Mesothelial cell of epicardium (in vitro differentiated cells): ENCODE measurements around the gene KTN1. TPM values are rescaled to one million over a fixed set of nuclear protein-coding genes. Genes with fewer than 3 reads are reported as not detected.

Source experiments
- DNase-seq, 2 experiments: peaks; one replicate each; pipeline ENCODE4 v3.0.0; 2021; ENCODE audit warnings: low spot score in 2 of 2; ENCODE audit not compliant: unreplicated experiment in 2 of 2
- H3K27ac Mint-ChIP-seq: 2 replicates; pipeline ENCODE4 v1.8.0; 2021; ENCODE audit warnings: mixed read lengths
- H3K27me3 Mint-ChIP-seq: 2 replicates; pipeline ENCODE4 v1.8.0; 2021; ENCODE audit warnings: low read depth, mixed read lengths
- H3K36me3 Mint-ChIP-seq: 2 replicates; pipeline ENCODE4 v1.8.0; 2021; ENCODE audit warnings: mixed read lengths
- H3K4me1 Mint-ChIP-seq: 2 replicates; pipeline ENCODE4 v1.8.0; 2021; ENCODE audit warnings: mixed read lengths
- H3K4me3 Mint-ChIP-seq: 2 replicates; pipeline ENCODE4 v1.8.0; 2021; ENCODE audit warnings: mild to moderate bottlenecking, moderate library complexity, mixed read lengths
- H3K9me3 Mint-ChIP-seq: 2 replicates; pipeline ENCODE4 v1.8.0; 2021; ENCODE audit warnings: mixed read lengths
- total RNA-seq: library from RNA; stranded (reverse); gene quantifications from 3 replicates; pipeline ENCODE4 v1.2.1, GENCODE V29; 2021
- TF ChIP-seq, protein P1 (sequence below): fragments of 200-600 bp; sonication (generic); IDR thresholded peaks from one replicate; pipeline ENCODE4 v1.5.0; 2021; ENCODE audit warnings: antibody characterized with exemption; ENCODE audit not compliant: unreplicated experiment

KTN1 gene
- total RNA-seq, 1 donor from 2014 or later = 153 TPM

GRCh38 chr14:55592436-55592835 is 12.4 kb downstream of the KTN1 start:
- H3K27me3 Mint-ChIP-seq = no peaks in the 10 kb centered on the region
- peaks cover 12% of the 10 kb centered on the region for H3K36me3 Mint-ChIP-seq
- no peak for DNase-seq
- no peak overlapping the region for H3K4me3 Mint-ChIP-seq
- TF ChIP-seq, protein P1, sequence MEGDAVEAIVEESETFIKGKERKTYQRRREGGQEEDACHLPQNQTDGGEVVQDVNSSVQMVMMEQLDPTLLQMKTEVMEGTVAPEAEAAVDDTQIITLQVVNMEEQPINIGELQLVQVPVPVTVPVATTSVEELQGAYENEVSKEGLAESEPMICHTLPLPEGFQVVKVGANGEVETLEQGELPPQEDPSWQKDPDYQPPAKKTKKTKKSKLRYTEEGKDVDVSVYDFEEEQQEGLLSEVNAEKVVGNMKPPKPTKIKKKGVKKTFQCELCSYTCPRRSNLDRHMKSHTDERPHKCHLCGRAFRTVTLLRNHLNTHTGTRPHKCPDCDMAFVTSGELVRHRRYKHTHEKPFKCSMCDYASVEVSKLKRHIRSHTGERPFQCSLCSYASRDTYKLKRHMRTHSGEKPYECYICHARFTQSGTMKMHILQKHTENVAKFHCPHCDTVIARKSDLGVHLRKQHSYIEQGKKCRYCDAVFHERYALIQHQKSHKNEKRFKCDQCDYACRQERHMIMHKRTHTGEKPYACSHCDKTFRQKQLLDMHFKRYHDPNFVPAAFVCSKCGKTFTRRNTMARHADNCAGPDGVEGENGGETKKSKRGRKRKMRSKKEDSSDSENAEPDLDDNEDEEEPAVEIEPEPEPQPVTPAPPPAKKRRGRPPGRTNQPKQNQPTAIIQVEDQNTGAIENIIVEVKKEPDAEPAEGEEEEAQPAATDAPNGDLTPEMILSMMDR = no peak
- H3K4me1 Mint-ChIP-seq = peaks cover 34% of the 10 kb centered on the region
- peak overlapping the region; percentile 78 for H3K27ac Mint-ChIP-seq
- H3K9me3 Mint-ChIP-seq = peaks cover 7% of the 10 kb centered on the region

DNA sequence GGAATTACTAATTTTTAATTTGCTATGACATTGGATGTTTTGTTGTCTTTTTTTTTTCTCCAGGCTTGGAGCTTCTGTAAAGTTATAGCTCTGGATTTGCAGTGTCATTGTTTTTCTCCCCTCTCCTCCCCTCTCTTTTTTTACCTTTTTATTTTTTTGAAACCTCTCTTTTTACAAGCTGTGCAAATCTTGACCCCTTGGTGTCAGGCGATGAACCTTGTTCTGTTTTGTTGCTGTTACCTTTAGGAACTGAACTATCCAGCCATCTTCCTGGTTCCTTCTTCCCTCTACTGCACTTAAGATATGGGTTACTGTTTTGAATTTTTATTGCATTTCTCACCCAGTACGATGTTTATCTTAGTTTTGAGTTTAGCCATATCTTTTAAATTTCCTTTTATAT is 13.7 kb downstream of the KTN1 start:
- Mint-ChIP-seq H3K27me3 (no peaks in the 10 kb centered on the region), H3K4me1 (peaks cover 27% of the 10 kb centered on the region), H3K9me3 (peaks cover 9% of the 10 kb centered on the region), H3K36me3 (peaks cover 19% of the 10 kb centered on the region), H3K27ac (peak overlapping the region; percentile 85), H3K4me3 (no peak overlapping the region)
- DNase-seq = no peak
- TF ChIP-seq, protein P1 = no peak

- H3K9me3 Mint-ChIP-seq = peaks cover 21% of the 10 kb centered on the region
- TF ChIP-seq, protein P1 = no peak
- H3K36me3 Mint-ChIP-seq = peaks cover 32% of the 10 kb centered on the region
- H3K4me3 Mint-ChIP-seq = no peak overlapping the region
- H3K27ac Mint-ChIP-seq = no peak overlapping the region
- no peaks in the 10 kb centered on the region for H3K4me1 Mint-ChIP-seq
- H3K27me3 Mint-ChIP-seq = no peaks in the 10 kb centered on the region
- DNase-seq = no peak
These were observed 19.4 kb downstream of the KTN1 start for GRCh38 chr14:55599250-55599879.

DNA sequence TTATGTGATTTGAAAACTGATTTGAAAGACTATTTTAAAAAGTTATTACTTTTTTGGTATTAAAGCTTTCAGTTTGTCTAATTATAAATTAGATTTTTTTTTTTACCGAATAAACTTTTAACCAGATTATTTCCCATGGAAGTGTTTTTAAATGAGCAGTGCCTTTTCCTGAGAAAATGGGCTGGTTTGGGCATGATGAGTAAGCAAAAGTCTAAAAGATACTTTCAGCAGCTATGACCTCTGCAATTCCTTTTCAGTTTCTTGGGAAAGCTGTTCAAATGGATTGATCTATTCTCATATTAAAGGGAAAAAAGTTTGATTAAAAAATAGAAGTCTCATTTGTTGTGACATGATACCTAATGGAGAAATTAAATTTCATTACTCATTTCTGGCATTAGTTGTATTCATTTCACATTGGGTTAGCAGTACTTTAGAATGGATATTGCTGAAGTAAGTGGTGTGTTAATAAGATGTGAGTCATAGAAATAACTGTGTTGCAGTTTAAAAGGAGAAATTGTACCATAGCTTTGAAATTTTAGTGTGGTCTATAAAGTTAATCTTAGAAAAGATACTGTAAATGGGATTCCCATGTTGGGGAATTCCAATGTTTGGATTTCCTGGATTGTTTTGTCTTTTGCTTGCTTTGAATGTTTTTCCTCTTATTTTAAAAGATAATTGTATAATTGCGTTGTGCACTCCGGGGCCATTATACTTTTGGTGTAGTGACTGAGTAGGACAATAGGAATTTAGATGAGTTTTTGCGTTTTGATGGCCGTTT is 21.0 kb downstream of the KTN1 start:
- H3K36me3 Mint-ChIP-seq = peaks cover 30% of the 10 kb centered on the region
- H3K4me3 Mint-ChIP-seq = no peak overlapping the region
- H3K4me1 Mint-ChIP-seq = no peaks in the 10 kb centered on the region
- peak overlapping the region; percentile 32 for H3K27ac Mint-ChIP-seq
- TF ChIP-seq, protein P1 = no peak
- H3K9me3 Mint-ChIP-seq = peaks cover 21% of the 10 kb centered on the region
- no peak for DNase-seq
- H3K27me3 Mint-ChIP-seq = no peaks in the 10 kb centered on the region

DNA sequence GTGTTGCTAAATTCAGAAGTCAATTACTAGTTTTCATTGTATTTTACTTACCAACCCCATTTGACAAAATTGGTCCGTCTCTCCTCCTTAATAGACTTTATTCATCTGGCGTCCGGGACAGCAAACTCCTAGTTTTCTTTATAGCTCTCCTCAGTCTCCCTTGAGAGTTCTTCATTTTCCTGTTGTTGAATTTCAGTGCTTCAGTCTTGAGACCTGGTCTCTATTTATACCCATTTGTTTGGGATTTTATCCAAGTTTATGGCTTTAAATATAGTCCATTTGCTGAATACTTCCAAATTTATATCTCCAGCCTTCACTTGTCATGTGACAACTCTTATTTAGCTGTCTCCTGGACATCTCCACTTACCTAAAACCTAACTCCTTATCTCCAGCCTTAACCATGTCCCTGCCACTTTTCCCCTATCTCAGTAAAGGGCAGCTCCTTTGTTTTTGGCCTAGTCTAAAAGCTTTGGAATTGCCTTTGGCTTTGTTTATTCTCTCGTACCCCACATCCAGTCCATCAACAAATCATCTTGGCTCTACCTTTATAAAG is 23.5 kb downstream of the KTN1 start:
- Mint-ChIP-seq H3K4me3 (no peak overlapping the region), H3K4me1 (peaks cover 16% of the 10 kb centered on the region), H3K27ac (no peak overlapping the region), H3K27me3 (no peaks in the 10 kb centered on the region), H3K9me3 (peaks cover 14% of the 10 kb centered on the region), H3K36me3 (peaks cover 15% of the 10 kb centered on the region)
- TF ChIP-seq, protein P1 = no peak
- no peak for DNase-seq
